Measurements from ENCODE around the gene BAIAP2L2. TPM values are rescaled to one million over a fixed set of nuclear protein-coding genes. Genes with fewer than 3 reads are reported as not detected.

The BAIAP2L2 gene
- total and polyA plus RNA-seq, 2 donors (not counting 1 experiment from before 2014, with no cell fraction given), result 0.16 to 0.83 TPM

GRCh38 chr22:38035530-38035885 lies 75.0 kb downstream of the BAIAP2L2 start:
- H2AFZ ChIP-seq (ENCODE audit: low read length), result no peak overlapping the region
- no peak overlapping the region for H3K9ac ChIP-seq (ENCODE audit: insufficient read depth, low read length)
- H3K4me1 ChIP-seq (ENCODE audit: control insufficient read depth, extremely low read depth, insufficient read depth, low read length), result peaks cover 27% of the 10 kb centered on the region
- H4K20me1 ChIP-seq (ENCODE audit: control insufficient read depth, extremely low read depth, insufficient read depth, low read length), result no peaks in the 10 kb centered on the region
- no peaks in the 10 kb centered on the region for H3K9me3 ChIP-seq (ENCODE audit: control insufficient read depth, insufficient read depth, low read depth, low read length)
- H3K4me2 ChIP-seq (ENCODE audit: extremely low read depth, insufficient read depth, low read length), result no peak overlapping the region
- no peaks in the 10 kb centered on the region for H3K36me3 ChIP-seq (ENCODE audit: control insufficient read depth, insufficient read depth, low read length)
- no peak for DNase-seq (ENCODE audit: low read depth in 2 of 2)
- no peaks in the 10 kb centered on the region for H3K27me3 ChIP-seq (ENCODE audit: control insufficient read depth, insufficient read depth, low read length)
- no peak for TF ChIP-seq CTCF (conservative IDR thresholded peaks at IDR 0.05 in 1 of 2, IDR thresholded peaks at IDR 0.05 in 1 of 2; ENCODE audit: low read depth in 1 of 2, low read length in 2 of 2)
- no peak for TF ChIP-seq EZH2 (IDR thresholded peaks at IDR 0.05; ENCODE audit: low read length, missing control alignments)
- H3K79me2 ChIP-seq (ENCODE audit: control insufficient read depth, insufficient read depth, low read length), result no peaks in the 10 kb centered on the region
- no peak overlapping the region for H3K4me3 ChIP-seq (replicated peaks in 1 of 4; ENCODE audit: control extremely low read depth in 1 of 4, insufficient read depth in 1 of 4, low read depth in 3 of 4, low read length in 4 of 4)
- H3K27ac ChIP-seq (ENCODE audit: insufficient read depth, low read length), result no peak overlapping the region

Other genes starting within 250 kb of the BAIAP2L2 start
- gene MICALL1, start 204.4 kb downstream of the BAIAP2L2 start, total RNA-seq, result 17.2 and 17.7 TPM in 2 replicates
- gene MICALL1, start 204.4 kb downstream of the BAIAP2L2 start, polyA plus RNA-seq, result 19.5 and 20.1 TPM in 2 replicates
- 0.17 and 0.26 TPM in 2 replicates for gene C22orf23, start 157.1 kb downstream of the BAIAP2L2 start, total RNA-seq
- gene C22orf23, start 157.1 kb downstream of the BAIAP2L2 start, polyA plus RNA-seq, result 0.37 and 0.43 TPM in 2 replicates
- 31.9 and 47.3 TPM in 2 replicates for gene POLR2F, start 157.0 kb downstream of the BAIAP2L2 start, total RNA-seq
- gene POLR2F, start 157.0 kb downstream of the BAIAP2L2 start, polyA plus RNA-seq, result 82.0 and 109 TPM in 2 replicates
- gene SOX10, start 126.1 kb downstream of the BAIAP2L2 start, total RNA-seq, result not detected in 2 replicates
- not detected in 2 replicates for gene SOX10, start 126.1 kb downstream of the BAIAP2L2 start, polyA plus RNA-seq
- 5.9 and 7.8 TPM in 2 replicates for gene PICK1, start 53.3 kb downstream of the BAIAP2L2 start, total RNA-seq
- 7.8 and 11.1 TPM in 2 replicates for gene PICK1, start 53.3 kb downstream of the BAIAP2L2 start, polyA plus RNA-seq
- under 0.01 and 0.26 TPM in 2 replicates for gene SLC16A8, start 26.5 kb downstream of the BAIAP2L2 start, total RNA-seq
- not detected in 2 replicates for gene SLC16A8, start 26.5 kb downstream of the BAIAP2L2 start, polyA plus RNA-seq
- 24.9 and 29.9 TPM in 2 replicates for gene PLA2G6, start 71.1 kb upstream of the BAIAP2L2 start, total RNA-seq
- 4.4 and 4.8 TPM in 2 replicates for gene PLA2G6, start 71.1 kb upstream of the BAIAP2L2 start, polyA plus RNA-seq
- gene MAFF, start 91.3 kb upstream of the BAIAP2L2 start, total RNA-seq, result 20.5 and 26.3 TPM in 2 replicates
- gene MAFF, start 91.3 kb upstream of the BAIAP2L2 start, polyA plus RNA-seq, result 8.8 and 18.5 TPM in 2 replicates
- gene TMEM184B, start 162.3 kb upstream of the BAIAP2L2 start, total RNA-seq, result 19.5 and 28.2 TPM in 2 replicates
- 37.2 and 40.3 TPM in 2 replicates for gene TMEM184B, start 162.3 kb upstream of the BAIAP2L2 start, polyA plus RNA-seq
- gene CSNK1E, start 206.7 kb upstream of the BAIAP2L2 start, total RNA-seq, result 85.0 and 99.3 TPM in 2 replicates
- gene CSNK1E, start 206.7 kb upstream of the BAIAP2L2 start, polyA plus RNA-seq, result 121 and 145 TPM in 2 replicates

Data from fibroblast of lung (primary cell).